HEK293 (cell line): ENCODE measurements around the gene FAM162B.

Source experiments
- CTCF ChIA-PET: fragments of 350-600 bp; formaldehyde crosslinking; extraction: SDS; loops from one replicate; lab custom pipeline; 2021; ENCODE audit warnings: antibody characterized with exemption; lab: Yijun Ruan, JAX
- POLR2A ChIA-PET: fragments of 300-600 bp; formaldehyde crosslinking; extraction: SDS; loops from one replicate; lab custom pipeline; 2020; ENCODE audit warnings: antibody characterized with exemption, inconsistent platforms; lab: Yijun Ruan, JAX
- H3K27ac ChIP-seq: fragments of 200-500 bp; sonication (Bioruptor generic); 2 replicates; pipeline ENCODE4 v1.5.1; 2014; ENCODE audit warnings: low read depth, low read length, control low read depth, inconsistent platforms; ENCODE audit errors: extremely low read depth
- H3K36me3 ChIP-seq, 2 experiments: fragments of 200-500 bp in 1 of 2; sonication (Bioruptor generic) in 1 of 2; 1 replicate in 1 of 2; 2 replicates in 1 of 2; pipeline ENCODE4 v1.5.1; 2014 to 2017; ENCODE audit warnings: inconsistent platforms in 2 of 2, low read length in 2 of 2; ENCODE audit not compliant: control insufficient read depth in 2 of 2, insufficient read depth in 1 of 2
- H3K4me1 ChIP-seq: fragments of 200-500 bp; sonication (Bioruptor generic); 2 replicates; pipeline ENCODE4 v1.5.1; 2014; ENCODE audit warnings: mild to moderate bottlenecking, low read length, inconsistent platforms; ENCODE audit not compliant: control insufficient read depth, insufficient read depth
- H3K4me3 ChIP-seq: 2 replicates; pipeline ENCODE4 v1.5.1; 2011; ENCODE audit warnings: low read depth, mild to moderate bottlenecking, control low read depth, low read length, moderate library complexity
- H3K9me3 ChIP-seq: fragments of 200-500 bp; sonication (Bioruptor generic); 2 replicates; pipeline ENCODE4 v1.5.1; 2014; ENCODE audit warnings: low read depth, low read length, inconsistent platforms; ENCODE audit not compliant: control insufficient read depth, insufficient read depth
- HOXA7 ChIP-seq: sonication (generic); formaldehyde crosslinking; IDR thresholded peaks from 2 replicates; pipeline ENCODE4 v1.8.1; 2022; ENCODE audit warnings: missing genetic modification reagents, borderline replicate concordance
- MYNN ChIP-seq: fragments of 450-650 bp; formaldehyde crosslinking; IDR thresholded peaks from 2 replicates; pipeline ENCODE4 v1.5.1; 2016; ENCODE audit warnings: missing biosample characterization, missing genetic modification characterization, borderline replicate concordance
- OSR2 ChIP-seq: fragments of 450-650 bp; formaldehyde crosslinking; IDR thresholded peaks from 2 replicates; pipeline ENCODE4 v1.5.1; 2016; ENCODE audit warnings: missing biosample characterization, missing genetic modification characterization
- RBAK ChIP-seq: fragments of 450-650 bp; formaldehyde crosslinking; IDR thresholded peaks from 2 replicates; pipeline ENCODE4 v1.5.1; 2016; ENCODE audit warnings: missing biosample characterization, missing genetic modification characterization
- ZBTB8A ChIP-seq: fragments of 450-650 bp; formaldehyde crosslinking; IDR thresholded peaks from 2 replicates; pipeline ENCODE4 v1.5.1; 2016; ENCODE audit warnings: missing biosample characterization, missing genetic modification characterization
- ZNF146 ChIP-seq: fragments of 450-650 bp; formaldehyde crosslinking; IDR thresholded peaks from 2 replicates; pipeline ENCODE4 v1.5.1; 2016; ENCODE audit warnings: missing biosample characterization, missing genetic modification characterization
- ZNF2 ChIP-seq: fragments of 450-650 bp; formaldehyde crosslinking; IDR thresholded peaks from 2 replicates; pipeline ENCODE4 v1.5.1; 2016; ENCODE audit warnings: missing biosample characterization, missing genetic modification characterization
- ZNF202 ChIP-seq: fragments of 450-650 bp; formaldehyde crosslinking; IDR thresholded peaks from 2 replicates; pipeline ENCODE4 v1.5.1; 2016; ENCODE audit warnings: missing biosample characterization, missing genetic modification characterization, borderline replicate concordance
- ZNF23 ChIP-seq: fragments of 450-650 bp; formaldehyde crosslinking; IDR thresholded peaks from 2 replicates; pipeline ENCODE4 v1.5.1; 2016; ENCODE audit warnings: missing biosample characterization, missing genetic modification characterization, borderline replicate concordance
- ZNF239 ChIP-seq: fragments of 450-650 bp; formaldehyde crosslinking; IDR thresholded peaks from 2 replicates; pipeline ENCODE4 v1.5.1; 2016; ENCODE audit warnings: missing biosample characterization, missing genetic modification characterization
- ZNF266 ChIP-seq: fragments of 450-650 bp; formaldehyde crosslinking; IDR thresholded peaks from 2 replicates; pipeline ENCODE4 v1.5.1; 2016; ENCODE audit warnings: missing biosample characterization, missing genetic modification characterization, low read depth
- ZNF324 ChIP-seq: fragments of 450-650 bp; formaldehyde crosslinking; IDR thresholded peaks from 2 replicates; pipeline ENCODE4 v1.5.1; 2016; ENCODE audit warnings: missing biosample characterization, missing genetic modification characterization
- ZNF501 ChIP-seq: fragments of 450-650 bp; formaldehyde crosslinking; IDR thresholded peaks from 2 replicates; pipeline ENCODE4 v1.5.1; 2016; ENCODE audit warnings: missing biosample characterization, missing genetic modification characterization
- ZNF654 ChIP-seq: fragments of 450-650 bp; formaldehyde crosslinking; IDR thresholded peaks from 2 replicates; pipeline ENCODE4 v1.5.1; 2016; ENCODE audit warnings: low read depth, missing biosample characterization, missing genetic modification characterization
- ZNF747 ChIP-seq: fragments of 450-650 bp; formaldehyde crosslinking; IDR thresholded peaks from 2 replicates; pipeline ENCODE4 v1.5.1; 2016; ENCODE audit warnings: missing biosample characterization, missing genetic modification characterization
- ZNF777 ChIP-seq: fragments of 450-650 bp; formaldehyde crosslinking; IDR thresholded peaks from 2 replicates; pipeline ENCODE4 v1.5.1; 2017; ENCODE audit warnings: missing biosample characterization, missing genetic modification characterization, borderline replicate concordance
- ZNF843 ChIP-seq: fragments of 450-650 bp; formaldehyde crosslinking; IDR thresholded peaks from 2 replicates; pipeline ENCODE4 v1.5.1; 2016; ENCODE audit warnings: missing biosample characterization, missing genetic modification characterization
- TF ChIP-seq, protein P1 (sequence below): fragments of 450-650 bp; formaldehyde crosslinking; IDR thresholded peaks from 2 replicates; pipeline ENCODE4 v1.5.1; 2017; ENCODE audit warnings: missing biosample characterization, missing genetic modification characterization
- TF ChIP-seq, protein P2 (sequence below): fragments of 450-650 bp; formaldehyde crosslinking; IDR thresholded peaks from 2 replicates; pipeline ENCODE4 v1.5.1; 2017; ENCODE audit warnings: missing biosample characterization, missing genetic modification characterization
- TF ChIP-seq, protein P3 (sequence below): fragments of 450-650 bp; formaldehyde crosslinking; IDR thresholded peaks from 2 replicates; pipeline ENCODE4 v1.5.1; 2017; ENCODE audit warnings: missing biosample characterization, missing genetic modification characterization
- TF ChIP-seq, protein P4 (sequence below): fragments of 450-650 bp; formaldehyde crosslinking; IDR thresholded peaks from 2 replicates; pipeline ENCODE4 v1.5.1; 2016; ENCODE audit warnings: missing biosample characterization, missing genetic modification characterization, borderline replicate concordance
- TF ChIP-seq, protein P5 (sequence below): fragments of 450-650 bp; formaldehyde crosslinking; conservative IDR thresholded peaks from 2 replicates; pipeline ENCODE4 v1.5.1; 2016; ENCODE audit warnings: low read depth, missing biosample characterization, missing genetic modification characterization

FAM162B gene

DNA sequence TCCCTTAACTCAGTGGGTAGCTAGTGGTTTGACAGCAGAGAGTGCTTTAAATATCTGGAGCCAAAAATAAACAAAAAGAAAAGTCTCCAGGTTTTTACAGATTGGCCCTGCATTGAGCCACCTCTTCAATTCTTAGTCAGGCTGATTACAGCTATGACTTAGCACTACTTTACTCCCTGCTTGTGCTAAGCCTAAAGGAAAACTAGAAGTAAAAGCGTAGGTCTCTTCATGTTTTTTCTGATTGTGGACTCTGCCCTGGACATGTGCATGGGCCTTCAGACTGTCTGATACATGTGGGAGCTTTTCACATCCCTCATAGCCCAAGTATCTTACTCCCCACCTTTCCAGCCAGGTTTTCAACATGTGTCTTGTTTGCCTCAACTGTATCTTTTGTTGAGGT is 51.2 kb downstream of the FAM162B start (continued):
- no peak for TF ChIP-seq HOXA7
- no peak for TF ChIP-seq RBAK (tag by site-specific recombination)
- TF ChIP-seq ZNF501 (tag by site-specific recombination) = no peak
- no peak for TF ChIP-seq ZNF202 (tag by site-specific recombination)
- TF ChIP-seq, protein P1, sequence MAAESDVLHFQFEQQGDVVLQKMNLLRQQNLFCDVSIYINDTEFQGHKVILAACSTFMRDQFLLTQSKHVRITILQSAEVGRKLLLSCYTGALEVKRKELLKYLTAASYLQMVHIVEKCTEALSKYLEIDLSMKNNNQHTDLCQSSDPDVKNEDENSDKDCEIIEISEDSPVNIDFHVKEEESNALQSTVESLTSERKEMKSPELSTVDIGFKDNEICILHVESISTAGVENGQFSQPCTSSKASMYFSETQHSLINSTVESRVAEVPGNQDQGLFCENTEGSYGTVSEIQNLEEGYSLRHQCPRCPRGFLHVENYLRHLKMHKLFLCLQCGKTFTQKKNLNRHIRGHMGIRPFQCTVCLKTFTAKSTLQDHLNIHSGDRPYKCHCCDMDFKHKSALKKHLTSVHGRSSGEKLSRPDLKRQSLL (tag by site-specific recombination) = no peak

DNA sequence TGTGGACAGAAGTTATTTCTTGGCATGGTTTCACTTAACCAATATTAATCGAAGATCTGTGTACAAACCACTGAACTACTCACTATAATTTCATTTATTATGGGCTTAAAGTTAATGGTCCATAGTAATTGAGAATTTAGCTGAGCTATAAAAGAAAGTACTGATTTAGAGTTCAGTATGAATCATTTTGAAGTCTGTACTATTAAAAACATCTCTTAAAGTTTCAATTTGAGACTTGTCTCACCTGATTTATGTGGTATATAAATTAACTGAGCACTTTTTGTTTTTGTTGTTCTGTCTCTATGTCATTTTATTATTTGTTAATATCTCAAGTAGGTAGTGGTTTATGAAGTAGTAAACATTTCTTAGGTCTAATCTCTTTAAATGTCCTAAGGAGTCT is 59.6 kb downstream of the FAM162B start:
- ChIA-PET POLR2A (no interaction called here), CTCF (interaction anchor here (0.7 kb wide), 1 partner anchor 170 kb away, joined by 3 read pairs; no protein-coding TSS in a partner anchor)
- no peak overlapping the region for H3K4me3 ChIP-seq
- peaks cover 55 to 61% of the 10 kb centered on the region in 2 experiments for H3K36me3 ChIP-seq
- no peaks in the 10 kb centered on the region for H3K4me1 ChIP-seq
- H3K9me3 ChIP-seq = no peaks in the 10 kb centered on the region
- no peak overlapping the region for H3K27ac ChIP-seq
- TF ChIP-seq, protein P2, sequence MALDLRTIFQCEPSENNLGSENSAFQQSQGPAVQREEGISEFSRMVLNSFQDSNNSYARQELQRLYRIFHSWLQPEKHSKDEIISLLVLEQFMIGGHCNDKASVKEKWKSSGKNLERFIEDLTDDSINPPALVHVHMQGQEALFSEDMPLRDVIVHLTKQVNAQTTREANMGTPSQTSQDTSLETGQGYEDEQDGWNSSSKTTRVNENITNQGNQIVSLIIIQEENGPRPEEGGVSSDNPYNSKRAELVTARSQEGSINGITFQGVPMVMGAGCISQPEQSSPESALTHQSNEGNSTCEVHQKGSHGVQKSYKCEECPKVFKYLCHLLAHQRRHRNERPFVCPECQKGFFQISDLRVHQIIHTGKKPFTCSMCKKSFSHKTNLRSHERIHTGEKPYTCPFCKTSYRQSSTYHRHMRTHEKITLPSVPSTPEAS (tag by site-specific recombination) = no peak
- TF ChIP-seq, protein P1 (tag by site-specific recombination) = peak; percentile 70
- TF ChIP-seq ZNF777 (tag by site-specific recombination) (no peak), OSR2 (tag by site-specific recombination) (peak; percentile 17; the same call in 1 of the 2 replicates), ZBTB8A (tag by site-specific recombination) (no peak), ZNF266 (tag by site-specific recombination) (no peak), ZNF146 (tag by site-specific recombination) (no peak), ZNF654 (tag by site-specific recombination) (no peak), MYNN (tag by site-specific recombination) (no peak), ZNF843 (tag by site-specific recombination) (peak; percentile 61; the same call in 1 of the 2 replicates), ZNF2 (tag by site-specific recombination) (no peak), ZNF239 (tag by site-specific recombination) (no peak), ZNF324 (tag by site-specific recombination) (no peak), ZNF747 (tag by site-specific recombination) (no peak), ZNF23 (tag by site-specific recombination) (no peak), HOXA7 (no peak)
- TF ChIP-seq, protein P3, sequence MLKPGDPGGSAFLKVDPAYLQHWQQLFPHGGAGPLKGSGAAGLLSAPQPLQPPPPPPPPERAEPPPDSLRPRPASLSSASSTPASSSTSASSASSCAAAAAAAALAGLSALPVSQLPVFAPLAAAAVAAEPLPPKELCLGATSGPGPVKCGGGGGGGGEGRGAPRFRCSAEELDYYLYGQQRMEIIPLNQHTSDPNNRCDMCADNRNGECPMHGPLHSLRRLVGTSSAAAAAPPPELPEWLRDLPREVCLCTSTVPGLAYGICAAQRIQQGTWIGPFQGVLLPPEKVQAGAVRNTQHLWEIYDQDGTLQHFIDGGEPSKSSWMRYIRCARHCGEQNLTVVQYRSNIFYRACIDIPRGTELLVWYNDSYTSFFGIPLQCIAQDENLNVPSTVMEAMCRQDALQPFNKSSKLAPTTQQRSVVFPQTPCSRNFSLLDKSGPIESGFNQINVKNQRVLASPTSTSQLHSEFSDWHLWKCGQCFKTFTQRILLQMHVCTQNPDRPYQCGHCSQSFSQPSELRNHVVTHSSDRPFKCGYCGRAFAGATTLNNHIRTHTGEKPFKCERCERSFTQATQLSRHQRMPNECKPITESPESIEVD = peak; percentile 64
- TF ChIP-seq, protein P4, sequence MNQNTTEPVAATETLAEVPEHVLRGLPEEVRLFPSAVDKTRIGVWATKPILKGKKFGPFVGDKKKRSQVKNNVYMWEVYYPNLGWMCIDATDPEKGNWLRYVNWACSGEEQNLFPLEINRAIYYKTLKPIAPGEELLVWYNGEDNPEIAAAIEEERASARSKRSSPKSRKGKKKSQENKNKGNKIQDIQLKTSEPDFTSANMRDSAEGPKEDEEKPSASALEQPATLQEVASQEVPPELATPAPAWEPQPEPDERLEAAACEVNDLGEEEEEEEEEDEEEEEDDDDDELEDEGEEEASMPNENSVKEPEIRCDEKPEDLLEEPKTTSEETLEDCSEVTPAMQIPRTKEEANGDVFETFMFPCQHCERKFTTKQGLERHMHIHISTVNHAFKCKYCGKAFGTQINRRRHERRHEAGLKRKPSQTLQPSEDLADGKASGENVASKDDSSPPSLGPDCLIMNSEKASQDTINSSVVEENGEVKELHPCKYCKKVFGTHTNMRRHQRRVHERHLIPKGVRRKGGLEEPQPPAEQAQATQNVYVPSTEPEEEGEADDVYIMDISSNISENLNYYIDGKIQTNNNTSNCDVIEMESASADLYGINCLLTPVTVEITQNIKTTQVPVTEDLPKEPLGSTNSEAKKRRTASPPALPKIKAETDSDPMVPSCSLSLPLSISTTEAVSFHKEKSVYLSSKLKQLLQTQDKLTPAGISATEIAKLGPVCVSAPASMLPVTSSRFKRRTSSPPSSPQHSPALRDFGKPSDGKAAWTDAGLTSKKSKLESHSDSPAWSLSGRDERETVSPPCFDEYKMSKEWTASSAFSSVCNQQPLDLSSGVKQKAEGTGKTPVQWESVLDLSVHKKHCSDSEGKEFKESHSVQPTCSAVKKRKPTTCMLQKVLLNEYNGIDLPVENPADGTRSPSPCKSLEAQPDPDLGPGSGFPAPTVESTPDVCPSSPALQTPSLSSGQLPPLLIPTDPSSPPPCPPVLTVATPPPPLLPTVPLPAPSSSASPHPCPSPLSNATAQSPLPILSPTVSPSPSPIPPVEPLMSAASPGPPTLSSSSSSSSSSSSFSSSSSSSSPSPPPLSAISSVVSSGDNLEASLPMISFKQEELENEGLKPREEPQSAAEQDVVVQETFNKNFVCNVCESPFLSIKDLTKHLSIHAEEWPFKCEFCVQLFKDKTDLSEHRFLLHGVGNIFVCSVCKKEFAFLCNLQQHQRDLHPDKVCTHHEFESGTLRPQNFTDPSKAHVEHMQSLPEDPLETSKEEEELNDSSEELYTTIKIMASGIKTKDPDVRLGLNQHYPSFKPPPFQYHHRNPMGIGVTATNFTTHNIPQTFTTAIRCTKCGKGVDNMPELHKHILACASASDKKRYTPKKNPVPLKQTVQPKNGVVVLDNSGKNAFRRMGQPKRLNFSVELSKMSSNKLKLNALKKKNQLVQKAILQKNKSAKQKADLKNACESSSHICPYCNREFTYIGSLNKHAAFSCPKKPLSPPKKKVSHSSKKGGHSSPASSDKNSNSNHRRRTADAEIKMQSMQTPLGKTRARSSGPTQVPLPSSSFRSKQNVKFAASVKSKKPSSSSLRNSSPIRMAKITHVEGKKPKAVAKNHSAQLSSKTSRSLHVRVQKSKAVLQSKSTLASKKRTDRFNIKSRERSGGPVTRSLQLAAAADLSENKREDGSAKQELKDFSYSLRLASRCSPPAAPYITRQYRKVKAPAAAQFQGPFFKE (tag by site-specific recombination) = no peak
- TF ChIP-seq, protein P5, sequence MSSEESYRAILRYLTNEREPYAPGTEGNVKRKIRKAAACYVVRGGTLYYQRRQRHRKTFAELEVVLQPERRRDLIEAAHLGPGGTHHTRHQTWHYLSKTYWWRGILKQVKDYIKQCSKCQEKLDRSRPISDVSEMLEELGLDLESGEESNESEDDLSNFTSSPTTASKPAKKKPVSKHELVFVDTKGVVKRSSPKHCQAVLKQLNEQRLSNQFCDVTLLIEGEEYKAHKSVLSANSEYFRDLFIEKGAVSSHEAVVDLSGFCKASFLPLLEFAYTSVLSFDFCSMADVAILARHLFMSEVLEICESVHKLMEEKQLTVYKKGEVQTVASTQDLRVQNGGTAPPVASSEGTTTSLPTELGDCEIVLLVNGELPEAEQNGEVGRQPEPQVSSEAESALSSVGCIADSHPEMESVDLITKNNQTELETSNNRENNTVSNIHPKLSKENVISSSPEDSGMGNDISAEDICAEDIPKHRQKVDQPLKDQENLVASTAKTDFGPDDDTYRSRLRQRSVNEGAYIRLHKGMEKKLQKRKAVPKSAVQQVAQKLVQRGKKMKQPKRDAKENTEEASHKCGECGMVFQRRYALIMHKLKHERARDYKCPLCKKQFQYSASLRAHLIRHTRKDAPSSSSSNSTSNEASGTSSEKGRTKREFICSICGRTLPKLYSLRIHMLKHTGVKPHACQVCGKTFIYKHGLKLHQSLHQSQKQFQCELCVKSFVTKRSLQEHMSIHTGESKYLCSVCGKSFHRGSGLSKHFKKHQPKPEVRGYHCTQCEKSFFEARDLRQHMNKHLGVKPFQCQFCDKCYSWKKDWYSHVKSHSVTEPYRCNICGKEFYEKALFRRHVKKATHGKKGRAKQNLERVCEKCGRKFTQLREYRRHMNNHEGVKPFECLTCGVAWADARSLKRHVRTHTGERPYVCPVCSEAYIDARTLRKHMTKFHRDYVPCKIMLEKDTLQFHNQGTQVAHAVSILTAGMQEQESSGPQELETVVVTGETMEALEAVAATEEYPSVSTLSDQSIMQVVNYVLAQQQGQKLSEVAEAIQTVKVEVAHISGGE (tag by site-specific recombination) = no peak
